Nucleus accumbens (tissue), 56 donors: ENCODE data around the gene PLEKHF1.

Experiments
- DNase-seq, 56 donors: peaks; one replicate each; lab custom pipeline; 2025; lab: John Stamatoyannopoulos, UW

Gene PLEKHF1

DNA sequence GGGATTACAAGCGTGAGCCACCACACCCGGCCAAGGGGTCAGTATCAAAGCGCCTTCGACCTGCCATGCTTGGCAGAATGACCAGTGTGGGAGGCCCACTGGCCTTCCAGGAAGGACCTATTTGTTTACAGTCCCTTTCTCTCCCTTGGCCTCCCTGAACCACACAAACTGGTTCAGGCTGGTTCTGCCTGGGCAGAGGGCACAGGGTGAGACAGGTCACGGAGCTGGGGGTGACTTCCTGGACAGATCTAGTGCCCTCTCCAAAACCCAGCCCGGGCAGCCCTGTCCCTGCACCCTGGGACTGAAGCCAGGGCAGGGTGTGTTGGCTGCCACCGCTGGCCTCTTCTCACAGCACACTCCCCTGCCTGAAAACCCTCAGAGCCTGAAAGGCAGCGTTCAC lies 11.3 kb downstream of the PLEKHF1 start:
- peak in 3 of 56 donors; percentile 21 to 46 (median 28) for DNase-seq

DNA sequence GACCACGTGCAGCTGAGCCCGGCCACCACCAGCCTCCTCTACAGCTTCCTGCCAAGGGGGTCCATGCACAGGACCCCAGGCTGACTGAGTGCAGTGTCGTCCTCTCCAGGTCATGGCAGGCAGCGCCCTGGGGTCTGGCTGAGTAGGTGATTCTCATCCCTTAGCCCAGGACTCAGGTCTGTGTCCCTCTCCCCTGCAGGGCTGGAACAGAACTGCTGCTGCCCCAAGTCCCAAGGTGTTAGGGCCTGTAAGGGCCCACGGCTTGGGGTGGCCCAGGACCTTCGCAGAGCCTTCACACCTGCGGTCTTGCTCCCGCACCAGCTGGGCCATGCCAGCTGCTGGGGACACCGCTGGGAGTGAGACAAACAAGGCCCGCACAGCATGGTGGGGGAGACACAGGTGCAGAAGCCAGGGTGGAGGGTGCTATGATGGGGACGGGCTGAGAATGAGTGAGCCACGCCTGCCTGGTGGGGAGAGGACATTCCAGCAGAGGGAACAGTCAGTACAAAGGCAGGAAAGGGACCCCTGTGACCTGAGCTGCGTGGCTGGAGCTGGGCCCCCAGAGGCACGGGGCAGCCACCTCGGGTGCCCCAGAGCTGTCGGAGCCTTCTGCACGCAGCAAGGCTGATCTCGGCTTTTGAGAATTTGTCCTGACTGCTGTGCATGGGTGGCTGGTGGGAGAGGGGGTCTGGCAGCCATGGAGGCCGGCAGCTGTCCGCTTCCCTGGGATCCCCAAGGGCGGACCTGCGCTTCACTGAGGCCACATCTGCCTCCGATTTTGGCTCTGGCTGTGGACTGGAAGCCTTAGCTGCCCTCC lies 11.9 kb downstream of the PLEKHF1 start:
- no peak for DNase-seq

DNA sequence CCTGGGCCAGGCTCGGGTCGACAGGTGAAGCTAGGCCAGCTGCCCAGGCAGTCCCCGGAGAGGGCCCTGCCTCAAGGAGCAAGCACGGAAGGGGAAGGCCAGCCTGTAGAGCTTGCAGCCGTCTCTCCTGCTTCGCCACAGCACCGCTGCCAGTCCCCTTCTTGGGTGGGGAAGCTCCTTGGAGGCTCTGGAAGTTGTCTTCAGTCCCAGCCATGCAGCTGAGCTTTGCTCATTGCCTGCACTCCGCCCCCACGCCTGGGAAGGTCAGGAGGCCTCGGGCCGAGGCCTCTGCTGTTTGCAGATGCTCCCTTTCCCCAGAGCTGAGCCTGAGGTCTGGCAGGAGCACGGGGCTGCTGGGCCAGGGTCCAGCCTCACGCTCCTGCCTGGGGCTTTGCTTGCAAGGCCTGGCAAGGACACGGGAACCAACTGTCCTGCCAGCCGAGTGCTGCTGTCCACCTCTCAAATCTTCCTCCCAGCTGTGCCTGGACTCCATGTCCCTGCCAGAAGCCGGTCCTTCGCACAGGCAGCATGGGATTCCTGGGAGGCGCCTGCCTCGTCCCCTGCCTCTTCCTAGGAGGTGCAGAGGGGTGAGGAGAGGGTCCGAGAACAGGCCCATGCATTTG lies 13.3 kb downstream of the PLEKHF1 start:
- DNase-seq, result peak in 19 of 56 donors; percentile 10 to 59 (median 37)

DNA sequence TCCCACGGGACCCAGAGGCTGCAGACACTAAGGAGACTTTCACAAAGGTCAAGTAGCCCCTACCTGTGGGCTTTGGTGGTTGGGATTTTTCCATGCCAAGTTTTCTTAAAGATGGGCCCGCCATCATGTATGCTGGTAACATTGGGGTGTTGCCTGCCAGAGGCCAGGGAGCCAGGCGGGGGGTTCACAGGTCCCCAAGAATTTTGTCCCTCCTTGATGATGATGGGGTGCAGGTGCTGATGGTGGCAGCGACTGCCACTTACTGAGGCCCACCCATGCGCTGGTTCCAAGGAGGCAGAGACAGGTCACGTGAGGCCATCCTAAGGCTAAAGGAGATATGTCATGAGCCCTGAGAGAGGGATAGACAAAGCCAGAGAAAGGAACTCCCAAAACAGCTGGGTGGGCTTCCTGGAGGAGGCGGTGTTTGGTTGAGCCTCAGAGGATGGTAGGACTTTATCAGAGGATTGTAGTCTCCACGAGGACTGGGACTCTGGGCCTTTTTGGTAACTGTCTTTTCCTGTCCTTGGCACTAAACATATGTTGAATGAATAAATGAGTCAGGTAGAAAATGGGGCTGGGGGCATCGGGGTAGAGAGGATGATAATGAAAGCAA lies 14.4 kb downstream of the PLEKHF1 start:
- no peak for DNase-seq

DNA sequence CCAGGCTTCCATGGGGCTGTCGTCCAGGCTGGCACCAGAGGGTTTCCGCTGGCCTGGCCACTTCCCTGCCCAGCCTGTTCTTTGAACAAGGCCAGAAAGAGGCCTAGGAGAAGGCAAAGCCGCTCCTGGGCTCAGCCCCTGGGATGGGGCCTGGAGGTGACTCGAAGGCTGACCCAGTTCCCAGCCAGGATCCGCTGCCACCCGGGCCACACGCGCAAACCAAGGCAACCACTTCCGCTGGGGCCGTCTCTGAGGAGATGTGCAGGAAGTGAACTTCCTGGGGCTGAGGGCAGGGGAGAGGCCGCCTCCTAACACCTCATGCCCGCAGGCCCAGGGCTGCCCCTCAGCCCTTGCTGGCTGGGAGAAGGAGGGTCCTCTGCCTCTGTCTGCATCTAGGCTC lies 15.2 kb downstream of the PLEKHF1 start:
- DNase-seq, result peak in 11 of 56 donors; percentile 18 to 54 (median 30)

DNA sequence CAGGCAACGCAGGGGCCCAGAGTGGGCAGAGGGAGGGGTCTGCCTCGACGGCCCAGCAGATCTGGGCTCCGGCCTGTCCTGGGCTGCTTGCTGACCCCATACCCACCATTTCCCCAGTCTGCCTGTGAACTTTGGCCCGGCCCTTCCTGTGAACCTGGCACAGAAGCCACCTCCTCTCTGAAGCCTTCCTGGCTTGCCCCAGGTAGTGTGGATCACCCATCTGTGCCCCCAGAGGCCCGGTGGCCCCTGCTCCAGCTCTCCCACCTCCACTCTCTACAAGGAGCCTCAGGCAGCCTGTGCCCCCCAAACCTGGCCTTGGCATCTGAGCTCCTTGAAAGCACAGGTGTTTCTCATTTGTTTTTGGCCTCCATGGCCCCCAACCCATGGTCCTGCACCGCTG lies 15.7 kb downstream of the PLEKHF1 start:
- DNase-seq, result no peak

DNA sequence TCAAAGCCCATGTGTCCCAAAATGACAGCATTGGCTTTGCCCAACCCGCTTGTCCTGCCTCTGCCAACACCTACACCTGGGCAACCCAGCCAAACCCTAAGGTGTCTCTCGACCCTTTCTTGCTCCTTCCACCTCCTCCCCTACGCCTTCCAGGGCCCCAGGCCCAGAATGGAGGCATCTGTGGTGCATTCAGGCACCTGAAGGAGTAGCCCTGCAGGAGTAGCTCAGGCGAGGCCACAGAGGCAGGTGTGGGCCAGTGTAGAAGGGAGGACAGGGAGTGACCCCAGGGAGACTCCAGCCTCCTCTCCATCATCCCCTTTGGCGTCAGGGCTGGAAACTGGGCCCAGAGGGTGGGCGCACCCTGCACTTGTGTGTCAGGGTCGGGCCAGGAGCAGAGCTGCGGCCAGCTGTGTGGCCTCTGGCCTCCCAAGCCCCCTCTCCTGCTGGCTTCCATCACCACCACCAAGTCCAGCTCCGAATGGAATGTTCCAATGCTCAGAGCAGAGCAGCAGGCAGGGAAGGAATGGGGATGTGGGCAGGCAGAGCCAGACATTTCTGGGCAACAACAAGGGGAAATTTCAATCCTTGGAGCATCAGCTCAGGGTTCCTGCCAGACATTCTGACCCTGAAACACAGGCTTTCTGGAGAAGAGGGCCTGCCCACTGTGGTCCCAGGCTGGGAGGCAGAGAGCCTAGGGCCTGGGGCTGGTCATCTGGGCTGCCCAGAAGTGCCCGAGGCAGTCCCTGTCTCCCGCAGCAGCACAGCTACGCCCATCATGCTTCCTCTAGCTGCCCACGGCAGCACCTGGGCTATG lies 16.4 kb downstream of the PLEKHF1 start:
- DNase-seq, result peak in 2 of 56 donors; percentile 30 to 33

DNA sequence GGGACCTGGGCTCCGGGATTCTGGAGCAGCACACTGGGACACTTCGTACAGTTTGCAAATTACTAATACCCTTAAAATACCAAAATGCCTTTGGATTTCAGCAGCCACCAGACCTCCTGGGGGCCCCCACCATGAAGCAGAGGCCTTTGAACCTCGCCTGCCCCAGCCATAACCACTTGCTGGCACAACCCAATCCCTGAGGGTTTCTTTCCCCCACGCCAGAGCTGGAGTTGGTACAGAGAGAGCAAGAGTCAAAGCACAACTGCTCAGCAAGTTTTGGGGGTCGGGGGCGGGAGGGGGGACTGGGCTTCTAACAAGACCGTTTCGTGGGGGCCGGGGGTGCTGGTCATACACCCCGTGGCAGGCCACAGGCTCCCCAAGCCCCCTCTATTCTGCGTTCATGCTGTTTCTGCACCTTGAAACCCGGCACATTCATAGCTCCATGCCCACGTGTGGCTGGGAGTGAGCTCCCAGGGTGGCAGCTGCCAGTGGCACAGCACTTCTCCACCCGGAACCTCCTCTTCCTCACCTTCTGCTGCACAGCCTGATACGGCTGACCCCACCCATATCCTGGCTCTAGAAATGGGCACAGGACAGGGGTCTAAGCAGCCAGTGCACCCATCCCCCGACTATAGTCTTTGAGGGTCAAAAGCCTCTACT lies 17.1 kb downstream of the PLEKHF1 start:
- peak in 3 of 56 donors; percentile 11 to 67 (median 50) for DNase-seq

DNA sequence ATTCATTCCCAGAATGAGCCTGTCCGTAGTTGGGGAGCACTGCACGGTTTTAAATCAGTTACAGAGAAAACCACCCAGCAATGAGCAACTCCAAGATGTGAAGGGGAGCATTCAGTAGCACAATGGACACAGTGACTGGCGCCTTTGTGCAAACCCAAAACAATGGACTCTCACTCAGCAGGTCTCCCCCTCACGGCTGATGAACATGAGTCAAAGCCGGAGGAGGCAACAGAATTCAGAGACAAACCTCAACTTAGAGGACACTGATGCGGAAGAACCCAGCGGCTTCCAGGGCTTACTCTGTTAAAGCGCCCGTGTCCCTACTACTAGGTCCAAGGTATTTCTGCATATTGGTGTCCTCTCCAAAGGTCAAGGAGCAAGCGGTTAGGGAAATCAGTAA lies 17.7 kb downstream of the PLEKHF1 start:
- DNase-seq, result peak in 49 of 56 donors; percentile 24 to 87 (median 70)

DNA sequence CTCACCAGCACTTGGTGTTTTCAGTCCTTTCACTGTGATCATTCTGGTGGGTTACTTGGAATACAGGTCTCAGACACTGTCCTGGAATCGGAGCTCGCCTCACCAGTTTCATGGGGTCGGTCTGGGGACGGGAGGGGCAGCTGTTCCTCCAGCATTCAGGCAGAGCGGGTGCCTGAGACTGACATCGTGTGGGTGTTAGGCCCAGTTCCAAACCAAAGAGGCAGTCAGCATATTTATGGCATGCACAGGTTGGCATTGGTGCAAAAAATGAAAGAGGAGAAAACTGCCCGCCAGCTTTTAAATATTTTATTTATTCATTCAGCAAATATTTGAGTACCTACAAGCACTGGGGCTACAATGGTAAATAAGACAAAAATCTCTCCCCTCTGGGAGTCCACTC lies 20.1 kb downstream of the PLEKHF1 start:
- no peak for DNase-seq

DNA sequence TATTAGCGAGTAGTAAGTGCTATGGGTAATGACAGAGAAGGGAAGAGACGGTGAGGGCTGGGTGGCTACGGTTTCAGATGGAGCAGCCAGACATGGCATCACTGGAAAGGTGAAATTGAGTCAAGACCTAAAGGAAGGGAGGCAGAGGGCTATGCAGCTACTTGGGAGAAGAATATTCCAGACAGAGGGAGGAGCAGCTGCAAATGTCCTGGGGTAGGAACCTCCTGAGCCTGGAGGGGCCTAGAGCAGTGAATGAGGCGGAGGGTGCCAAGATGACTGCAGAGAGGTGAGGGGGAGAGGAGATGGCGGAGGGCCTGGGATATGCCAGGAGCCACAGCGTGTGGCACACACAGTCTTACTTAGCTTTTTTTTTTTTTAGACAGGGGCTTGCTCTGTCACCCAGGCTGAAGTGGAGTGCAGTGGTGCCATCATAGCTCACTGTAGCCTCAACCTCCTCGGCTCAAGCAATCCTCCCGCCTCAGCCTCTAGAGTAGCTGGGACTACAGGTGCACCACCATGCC lies 21.1 kb downstream of the PLEKHF1 start:
- no peak for DNase-seq

DNA sequence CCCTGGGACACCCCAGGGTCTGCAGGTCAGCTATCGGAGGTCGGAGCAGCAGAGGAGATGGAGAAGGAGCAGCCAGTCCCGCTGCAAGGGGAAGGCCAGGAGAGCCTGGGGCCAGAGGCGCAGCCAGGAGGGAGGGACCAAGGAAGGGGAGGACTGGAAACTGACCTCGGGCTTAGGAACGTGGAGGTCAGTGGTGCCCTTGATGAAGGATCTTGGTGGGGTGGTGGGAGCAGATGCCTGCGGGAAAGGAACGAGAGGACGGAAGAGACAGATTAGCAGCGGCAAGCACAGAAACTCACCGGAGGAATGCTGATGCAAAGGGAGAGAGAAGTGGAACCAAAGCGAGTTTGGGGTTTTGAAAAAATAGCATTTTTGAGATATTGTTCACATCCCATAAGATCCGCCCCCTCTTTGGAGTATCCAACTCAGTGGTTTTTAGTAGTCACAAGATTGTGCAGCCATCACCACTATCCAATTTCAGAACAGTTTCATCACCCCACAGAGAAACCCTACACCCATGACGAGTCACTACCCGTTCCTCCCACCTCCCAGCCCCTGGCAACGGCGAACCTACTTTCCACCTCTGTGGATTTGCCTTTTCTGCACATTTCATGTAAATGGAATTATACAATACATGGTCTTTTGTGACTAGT lies 22.1 kb downstream of the PLEKHF1 start:
- peak in 3 of 56 donors; percentile 17 to 39 (median 18) for DNase-seq

DNA sequence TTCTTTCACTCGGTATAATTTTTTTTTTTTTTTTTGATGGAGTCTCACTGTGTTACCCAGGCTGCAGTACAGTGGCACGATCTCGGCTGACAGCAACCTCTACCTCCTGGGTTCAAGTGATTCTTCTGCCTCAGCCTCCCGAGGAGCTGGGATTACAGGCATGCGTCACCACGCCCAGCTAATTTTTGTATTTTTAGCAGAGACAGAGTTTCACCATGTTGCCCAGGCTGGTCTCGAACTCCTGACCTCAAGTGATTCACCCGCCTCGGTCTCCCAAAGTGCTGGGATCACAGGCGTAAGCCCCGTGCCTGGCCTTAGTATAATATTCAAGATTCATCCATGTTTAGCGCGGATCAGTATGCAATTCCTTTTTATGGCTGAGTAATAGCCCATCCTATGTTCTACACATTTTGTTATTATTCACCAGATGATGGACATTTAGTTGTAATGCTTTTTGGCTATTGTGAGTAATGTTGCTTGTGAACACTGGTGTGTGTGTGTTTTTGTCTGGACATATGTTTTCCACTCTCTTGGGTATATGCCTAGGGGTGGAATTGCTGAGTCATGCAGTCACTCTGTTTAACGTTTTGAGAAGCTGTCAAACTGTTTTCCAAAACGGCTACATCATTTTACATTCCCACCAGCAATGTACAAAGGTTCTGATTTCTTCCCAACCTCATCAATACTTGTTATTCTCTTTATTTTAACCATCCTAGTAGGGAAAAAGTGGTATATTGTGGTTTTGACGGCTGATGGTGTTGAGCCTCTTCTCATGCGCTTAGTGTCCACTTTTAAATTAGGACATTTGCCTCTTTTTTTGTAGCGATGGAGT lies 22.9 kb downstream of the PLEKHF1 start:
- no peak for DNase-seq

DNA sequence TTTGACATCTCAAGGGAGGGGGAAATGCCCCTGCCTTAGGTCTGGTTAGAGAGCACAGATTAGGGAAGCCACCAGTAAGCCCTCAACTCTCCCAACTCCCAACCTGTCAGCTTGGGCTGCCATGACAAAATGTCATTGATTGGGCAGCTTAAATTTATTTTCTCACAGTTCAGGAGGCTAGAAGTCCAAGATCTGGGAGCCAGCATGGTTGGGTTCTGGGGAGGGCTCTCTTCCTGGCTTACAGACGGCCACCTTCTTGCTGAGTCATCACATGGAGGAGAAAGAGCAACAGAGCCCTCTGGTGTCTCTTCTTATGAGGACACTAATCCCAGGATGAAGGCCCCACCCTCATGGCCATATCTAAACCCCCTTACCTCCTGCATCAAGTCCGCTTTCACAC lies 25.6 kb downstream of the PLEKHF1 start:
- DNase-seq, result peak in 2 of 56 donors; percentile 14 to 24

DNA sequence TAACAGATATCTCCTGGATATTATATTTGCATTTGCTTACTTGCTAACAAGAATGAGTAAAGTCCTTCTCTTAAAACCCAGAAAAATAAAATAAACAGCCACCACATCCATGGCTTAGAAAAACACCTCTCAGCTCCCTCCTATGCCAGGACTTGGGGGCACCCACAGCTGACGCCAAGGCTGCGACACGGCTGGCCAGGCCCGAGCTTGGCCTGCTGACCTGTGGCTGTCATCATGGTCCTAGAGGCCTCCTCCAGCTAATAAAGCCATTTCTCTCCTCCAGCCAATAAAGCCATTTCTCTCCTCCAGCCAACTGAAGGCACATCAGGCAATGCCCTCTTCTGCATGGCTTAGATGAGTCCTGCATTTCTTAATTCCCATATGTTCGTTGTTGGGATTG lies 28.9 kb downstream of the PLEKHF1 start:
- DNase-seq, result peak in 3 of 56 donors; percentile 33 to 54 (median 33)

DNA sequence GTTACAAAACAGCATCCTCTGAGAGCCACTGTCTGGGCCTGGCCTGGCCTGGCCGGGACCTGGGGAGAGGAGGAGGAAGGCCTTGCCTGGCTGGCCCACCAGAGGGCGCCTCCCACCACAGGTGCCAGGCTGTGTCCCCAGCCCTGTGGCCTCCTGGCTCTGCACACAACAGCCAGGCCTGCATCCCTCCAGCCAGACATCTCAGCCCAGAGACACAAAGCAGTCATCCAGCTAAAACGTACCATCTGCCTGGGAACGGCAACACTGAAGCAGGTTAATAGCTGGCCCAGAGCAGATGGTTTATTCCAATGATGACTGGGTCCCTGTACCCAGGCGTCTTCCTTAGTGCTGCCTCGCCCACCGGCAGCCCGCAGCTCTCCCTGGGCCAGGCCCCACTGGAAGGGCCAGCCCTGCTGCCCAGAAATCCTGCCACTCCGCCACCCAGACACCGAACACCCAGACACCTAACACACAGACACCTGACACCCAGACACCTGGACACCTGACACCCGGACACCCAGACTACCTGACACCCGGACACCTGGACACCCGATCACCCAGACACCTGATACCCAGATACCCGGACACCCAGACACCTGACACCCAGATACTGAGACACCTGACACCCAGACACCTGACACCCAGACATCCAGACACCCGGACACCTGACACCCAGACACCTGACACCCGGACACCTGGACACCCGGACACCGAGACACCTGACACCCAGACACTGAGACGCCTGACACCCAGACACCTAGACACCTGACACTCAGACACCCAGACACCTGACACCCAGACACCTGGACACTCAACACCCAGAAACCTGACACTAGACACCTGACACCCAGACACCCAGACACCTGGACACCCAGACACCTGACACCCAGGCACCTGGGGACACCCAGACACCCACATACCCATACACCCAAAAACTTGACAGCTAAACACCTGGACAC lies 29.7 kb downstream of the PLEKHF1 start:
- DNase-seq, result peak in 54 of 56 donors; percentile 24 to 90 (median 80)
